ENCODE measurements around the gene PDE4B. TPM values are rescaled to one million over a fixed set of nuclear protein-coding genes. Genes with fewer than 3 reads are reported as not detected.
A peak's percentile ranks its signal among the peaks of the same experiment; 100 is the strongest.
"Not testable (repeated sequence)": the region's sequence is repeated elsewhere in the genome, so short reads cannot be mapped to it uniquely, and the experiment has no call there.

PDE4B gene
- total and polyA plus RNA-seq, 7 experiments from 2014 or later: 43.5 to 99.2 (median 46.7) TPM

DNA sequence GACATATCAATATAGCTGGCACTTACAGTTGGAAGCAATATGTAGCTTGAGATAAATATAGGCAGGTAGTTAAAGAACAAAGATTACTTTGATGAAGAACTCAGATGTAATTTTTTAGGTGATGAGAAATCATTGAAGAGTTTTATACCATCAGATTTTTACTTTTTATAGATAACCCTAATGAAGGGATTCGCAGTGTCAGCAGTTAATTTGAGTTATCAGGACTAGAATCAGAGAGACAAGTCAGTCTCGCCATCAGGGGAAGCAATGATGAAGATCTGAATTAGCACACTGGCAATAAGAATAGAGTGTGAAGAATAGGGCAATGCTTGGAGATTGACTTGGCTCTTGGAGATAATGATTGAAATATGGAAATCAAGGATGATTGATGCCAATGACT, 342.5 kb downstream of the PDE4B start:
- ATAC-seq (no peak), DNase-seq (no peak)
- Histone ChIP-seq H3K36me3 (ENCODE audit: control insufficient read depth in 2 of 3, insufficient read depth in 3 of 3, low read length in 3 of 3) (no peaks in the 10 kb centered on the region), H3K4me3 (ENCODE audit: low read length) (no peak overlapping the region), H3K27me3 (ENCODE audit: control insufficient read depth in 2 of 2, insufficient read depth in 2 of 2, low read length in 2 of 2) (no peaks in the 10 kb centered on the region), H3K9me3 (ENCODE audit: control insufficient read depth in 2 of 3, low read length in 3 of 3) (no peaks in the 10 kb centered on the region), H3K27ac (ENCODE audit: low read depth, low read length) (no peak overlapping the region), H3K4me1 (ENCODE audit: control insufficient read depth in 2 of 2, insufficient read depth in 2 of 2, low read length in 2 of 2) (no peaks in the 10 kb centered on the region)
- no peaks in the 10 kb centered on the region for H3K9me3 Mint-ChIP-seq
- CTCF ChIA-PET: no interaction called here
- H3K4me3 Mint-ChIP-seq: no peak overlapping the region
- intact Hi-C loops (cut with micrococcal nuclease): no loop called here
- H3K36me3 Mint-ChIP-seq: no peaks in the 10 kb centered on the region
- POLR2A ChIA-PET: no interaction called here
- peaks cover 0 to 21% (median 7%) of the 10 kb centered on the region in 5 donors for H3K27me3 Mint-ChIP-seq
- H3K4me1 Mint-ChIP-seq: peaks cover 0 to 5% (median 0%) of the 10 kb centered on the region in 7 donors
- H3K27ac Mint-ChIP-seq: no peak overlapping the region

- intact Hi-C loops (cut with micrococcal nuclease); H3K36me3 ChIP-seq (ENCODE audit: control insufficient read depth in 2 of 3, insufficient read depth in 3 of 3, low read length in 3 of 3); CTCF ChIA-PET; POLR2A ChIA-PET; H3K27ac ChIP-seq (ENCODE audit: low read depth, low read length); H3K27ac Mint-ChIP-seq; H3K9me3 Mint-ChIP-seq; H3K9me3 ChIP-seq (ENCODE audit: control insufficient read depth in 2 of 3, low read length in 3 of 3); H3K27me3 ChIP-seq (ENCODE audit: control insufficient read depth in 2 of 2, insufficient read depth in 2 of 2, low read length in 2 of 2); H3K4me1 Mint-ChIP-seq; H3K4me1 ChIP-seq (ENCODE audit: control insufficient read depth in 2 of 2, insufficient read depth in 2 of 2, low read length in 2 of 2); DNase-seq; H3K36me3 Mint-ChIP-seq; H3K4me3 Mint-ChIP-seq; ATAC-seq; H3K4me3 ChIP-seq (ENCODE audit: low read length): not testable (repeated sequence)
- H3K27me3 Mint-ChIP-seq: peaks cover 0 to 15% (median 7%) of the 10 kb centered on the region in 5 donors
These were observed 343.7 kb downstream of the PDE4B start for GRCh38 chr1:66136423-66136822.

DNA sequence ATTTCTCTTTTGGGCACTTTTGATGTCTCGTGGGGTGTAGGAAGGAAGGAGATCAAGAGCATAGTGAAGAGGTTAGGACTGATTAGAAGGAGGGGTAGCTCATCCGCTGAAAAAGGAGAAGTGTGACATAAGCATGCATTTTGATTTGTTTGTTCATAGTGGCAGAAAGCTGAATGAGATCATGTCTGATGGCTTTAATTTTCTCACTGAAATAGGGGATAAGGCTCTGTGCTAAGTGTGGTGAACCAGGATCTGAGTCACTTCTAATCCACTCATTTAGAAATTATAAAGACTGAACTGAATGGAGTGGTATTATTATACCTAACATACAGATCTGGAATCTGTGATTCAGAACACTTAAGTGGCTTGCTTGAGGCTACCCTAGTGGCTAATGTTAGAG, 344.5 kb downstream of the PDE4B start:
- no peaks in the 10 kb centered on the region for H3K27me3 ChIP-seq (ENCODE audit: control insufficient read depth in 2 of 2, insufficient read depth in 2 of 2, low read length in 2 of 2)
- H3K4me1 Mint-ChIP-seq: peaks cover 0 to 5% (median 0%) of the 10 kb centered on the region in 7 donors
- H3K4me1 ChIP-seq (ENCODE audit: control insufficient read depth in 2 of 2, insufficient read depth in 2 of 2, low read length in 2 of 2): no peaks in the 10 kb centered on the region
- H3K36me3 Mint-ChIP-seq: no peaks in the 10 kb centered on the region
- no peak overlapping the region for H3K27ac ChIP-seq (ENCODE audit: low read depth, low read length)
- no peak overlapping the region for H3K4me3 Mint-ChIP-seq
- H3K9me3 Mint-ChIP-seq: no peaks in the 10 kb centered on the region
- DNase-seq: no peak
- H3K9me3 ChIP-seq (ENCODE audit: control insufficient read depth in 2 of 3, low read length in 3 of 3): no peaks in the 10 kb centered on the region
- CTCF ChIA-PET: no interaction called here
- no peaks in the 10 kb centered on the region for H3K36me3 ChIP-seq (ENCODE audit: control insufficient read depth in 2 of 3, insufficient read depth in 3 of 3, low read length in 3 of 3)
- intact Hi-C loops (cut with micrococcal nuclease): no loop called here
- peak; percentile 41 for ATAC-seq
- no peak overlapping the region for H3K27ac Mint-ChIP-seq
- POLR2A ChIA-PET: no interaction called here
- peaks cover 0 to 15% (median 7%) of the 10 kb centered on the region in 5 donors for H3K27me3 Mint-ChIP-seq
- no peak overlapping the region for H3K4me3 ChIP-seq (ENCODE audit: low read length)

GRCh38 chr1:66138613-66139012, 345.9 kb downstream of the PDE4B start:
- Mint-ChIP-seq H3K9me3 (peaks cover 0 to 2% (median 0%) of the 10 kb centered on the region in 11 donors), H3K36me3 (no peaks in the 10 kb centered on the region), H3K4me1 (peaks cover 0 to 5% (median 0%) of the 10 kb centered on the region in 7 donors), H3K4me3 (no peak overlapping the region), H3K27me3 (peaks cover 0 to 16% (median 12%) of the 10 kb centered on the region in 5 donors), H3K27ac (no peak overlapping the region)
- no peak for DNase-seq
- Histone ChIP-seq H3K9me3 (ENCODE audit: control insufficient read depth in 2 of 3, low read length in 3 of 3) (no peaks in the 10 kb centered on the region), H3K27me3 (ENCODE audit: control insufficient read depth in 2 of 2, insufficient read depth in 2 of 2, low read length in 2 of 2) (no peaks in the 10 kb centered on the region), H3K4me1 (ENCODE audit: control insufficient read depth in 2 of 2, insufficient read depth in 2 of 2, low read length in 2 of 2) (no peaks in the 10 kb centered on the region), H3K4me3 (ENCODE audit: low read length) (no peak overlapping the region), H3K36me3 (ENCODE audit: control insufficient read depth in 2 of 3, insufficient read depth in 3 of 3, low read length in 3 of 3) (no peaks in the 10 kb centered on the region), H3K27ac (ENCODE audit: low read depth, low read length) (no peak overlapping the region)
- intact Hi-C loops (cut with micrococcal nuclease): no loop called here
- POLR2A ChIA-PET: no interaction called here
- ATAC-seq: no peak
- CTCF ChIA-PET: no interaction called here

DNA sequence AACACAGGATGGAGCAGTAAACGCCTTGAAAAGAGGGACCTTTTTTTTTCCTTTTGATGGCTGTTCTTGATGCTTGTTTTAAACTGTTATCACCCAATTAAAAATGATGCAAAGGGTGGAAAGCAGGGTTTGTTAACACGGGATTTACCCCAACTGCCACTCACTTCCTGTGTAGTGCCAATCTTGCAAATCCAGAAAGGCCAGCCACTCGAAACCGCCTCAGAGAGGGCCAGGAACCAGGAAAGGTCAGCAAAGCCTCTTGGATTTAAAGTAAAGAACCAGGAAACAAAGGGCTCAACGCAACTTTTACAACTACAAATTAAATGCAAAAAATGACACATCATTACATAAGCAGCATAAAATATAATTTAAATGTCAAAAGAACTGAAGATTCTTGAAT, 347.4 kb downstream of the PDE4B start:
- Mint-ChIP-seq H3K4me3 (no peak overlapping the region), H3K27me3 (peaks cover 0 to 18% (median 8%) of the 10 kb centered on the region in 5 donors), H3K36me3 (no peaks in the 10 kb centered on the region), H3K9me3 (peaks cover 0 to 2% (median 0%) of the 10 kb centered on the region in 11 donors), H3K27ac (no peak overlapping the region), H3K4me1 (peaks cover 0 to 5% (median 0%) of the 10 kb centered on the region in 7 donors)
- CTCF ChIA-PET: no interaction called here
- H3K4me1 ChIP-seq (ENCODE audit: control insufficient read depth in 2 of 2, insufficient read depth in 2 of 2, low read length in 2 of 2): no peaks in the 10 kb centered on the region
- DNase-seq (no peak), ATAC-seq (no peak)
- no peaks in the 10 kb centered on the region for H3K27me3 ChIP-seq (ENCODE audit: control insufficient read depth in 2 of 2, insufficient read depth in 2 of 2, low read length in 2 of 2)
- POLR2A ChIA-PET: no interaction called here
- intact Hi-C loops (cut with micrococcal nuclease): no loop called here
- H3K4me3 ChIP-seq (ENCODE audit: low read length): no peak overlapping the region
- H3K36me3 ChIP-seq (ENCODE audit: control insufficient read depth in 2 of 3, insufficient read depth in 3 of 3, low read length in 3 of 3): no peaks in the 10 kb centered on the region
- no peak overlapping the region for H3K27ac ChIP-seq (ENCODE audit: low read depth, low read length)
- H3K9me3 ChIP-seq (ENCODE audit: control insufficient read depth in 2 of 3, low read length in 3 of 3): no peaks in the 10 kb centered on the region

- ATAC-seq: no peak
These were observed 351.0 kb downstream of the PDE4B start for GRCh38 chr1:66143651-66144050.

DNA sequence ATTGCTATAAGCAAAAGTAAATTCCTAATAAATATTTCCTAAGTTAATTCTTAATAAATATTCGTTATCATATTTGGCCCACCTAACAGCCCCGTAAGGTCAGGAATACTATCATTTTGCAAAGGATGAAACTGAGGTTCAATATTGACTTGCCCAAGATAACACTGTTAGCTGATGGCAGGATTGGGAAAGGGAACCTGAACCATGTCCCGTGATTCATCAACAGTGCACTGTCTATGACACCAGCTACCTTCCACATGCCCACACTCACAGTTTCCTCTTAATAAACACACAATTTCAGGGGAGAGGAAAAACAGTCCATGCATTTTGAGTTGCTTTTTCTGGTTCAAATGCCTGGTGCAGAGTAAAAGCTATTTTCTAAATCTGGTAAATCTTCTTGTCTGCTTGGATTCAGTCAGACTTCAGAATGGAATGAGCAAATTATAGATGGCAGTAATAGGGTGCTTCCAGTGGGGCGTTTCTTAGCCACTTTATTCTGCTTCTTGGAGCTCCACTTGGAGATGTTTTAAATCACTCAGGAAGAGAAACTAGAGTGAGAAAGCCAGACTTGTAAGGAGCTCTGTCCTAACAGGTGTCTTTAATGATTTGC, 354.6 kb downstream of the PDE4B start:
- no peaks in the 10 kb centered on the region for H3K9me3 ChIP-seq (ENCODE audit: control insufficient read depth in 2 of 3, low read length in 3 of 3)
- H3K27ac Mint-ChIP-seq: no peak overlapping the region
- DNase-seq (no peak), ATAC-seq (no peak)
- ChIA-PET CTCF (no interaction called here), POLR2A (no interaction called here)
- peaks cover 0 to 2% (median 0%) of the 10 kb centered on the region in 11 donors for H3K9me3 Mint-ChIP-seq
- no peaks in the 10 kb centered on the region for H3K36me3 ChIP-seq (ENCODE audit: control insufficient read depth in 2 of 3, insufficient read depth in 3 of 3, low read length in 3 of 3)
- H3K4me3 ChIP-seq (ENCODE audit: low read length): no peak overlapping the region
- intact Hi-C loops (cut with micrococcal nuclease): no loop called here
- H3K27me3 ChIP-seq (ENCODE audit: control insufficient read depth in 2 of 2, insufficient read depth in 2 of 2, low read length in 2 of 2): no peaks in the 10 kb centered on the region
- H3K27ac ChIP-seq (ENCODE audit: low read depth, low read length): no peak overlapping the region
- no peaks in the 10 kb centered on the region for H3K36me3 Mint-ChIP-seq
- peaks cover 0 to 41% (median 7%) of the 10 kb centered on the region in 5 donors for H3K27me3 Mint-ChIP-seq
- no peaks in the 10 kb centered on the region for H3K4me1 ChIP-seq (ENCODE audit: control insufficient read depth in 2 of 2, insufficient read depth in 2 of 2, low read length in 2 of 2)
- H3K4me3 Mint-ChIP-seq: no peak overlapping the region
- H3K4me1 Mint-ChIP-seq: no peaks in the 10 kb centered on the region

More at GRCh38 chr1:66143651-66144050, 351.0 kb downstream of the PDE4B start:
- H3K27me3 ChIP-seq (ENCODE audit: control insufficient read depth in 2 of 2, insufficient read depth in 2 of 2, low read length in 2 of 2): no peaks in the 10 kb centered on the region
- intact Hi-C loops (cut with micrococcal nuclease): no loop called here
- Mint-ChIP-seq H3K36me3 (no peaks in the 10 kb centered on the region), H3K27ac (no peak overlapping the region), H3K9me3 (peaks cover 0 to 2% (median 0%) of the 10 kb centered on the region in 11 donors), H3K27me3 (peaks cover 0 to 23% (median 0%) of the 10 kb centered on the region in 5 donors), H3K4me3 (no peak overlapping the region), H3K4me1 (no peaks in the 10 kb centered on the region)
- no peaks in the 10 kb centered on the region for H3K36me3 ChIP-seq (ENCODE audit: control insufficient read depth in 2 of 3, insufficient read depth in 3 of 3, low read length in 3 of 3)
- CTCF ChIA-PET: no interaction called here
- no peak overlapping the region for H3K4me3 ChIP-seq (ENCODE audit: low read length)
- DNase-seq: no peak
- no peak overlapping the region for H3K27ac ChIP-seq (ENCODE audit: low read depth, low read length)
- POLR2A ChIA-PET: no interaction called here
- no peaks in the 10 kb centered on the region for H3K4me1 ChIP-seq (ENCODE audit: control insufficient read depth in 2 of 2, insufficient read depth in 2 of 2, low read length in 2 of 2)
- H3K9me3 ChIP-seq (ENCODE audit: control insufficient read depth in 2 of 3, low read length in 3 of 3): no peaks in the 10 kb centered on the region
